ENCODE results near the gene CRY2. TPM values are rescaled to one million over a fixed set of nuclear protein-coding genes. Genes with fewer than 3 reads are reported as not detected.

Gene CRY2
- total and polyA plus RNA-seq, 2 experiments from 2014 or later = 9.5 to 15.4 TPM

DNA sequence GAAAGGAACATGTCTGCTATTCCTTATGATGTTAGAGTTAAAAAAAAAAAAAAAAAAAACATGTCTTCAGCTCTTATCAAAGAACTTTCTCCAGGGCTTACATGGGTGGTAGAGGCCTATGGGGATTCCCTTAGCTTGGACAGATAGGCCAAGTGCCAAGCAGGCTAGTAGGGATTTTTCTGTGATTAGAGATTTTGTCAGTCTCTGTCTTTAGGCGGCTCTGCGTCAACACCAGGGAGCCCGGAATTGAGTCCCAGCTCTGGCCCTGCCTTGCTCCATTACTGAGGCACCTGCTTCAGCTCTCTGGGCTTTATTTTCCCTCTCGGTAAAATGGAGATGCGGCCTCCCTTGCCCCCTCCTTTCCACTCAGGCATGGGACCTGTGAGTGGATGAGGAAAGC lies 13.1 kb downstream of the CRY2 start (continued):
- TF ChIP-seq, protein P1, sequence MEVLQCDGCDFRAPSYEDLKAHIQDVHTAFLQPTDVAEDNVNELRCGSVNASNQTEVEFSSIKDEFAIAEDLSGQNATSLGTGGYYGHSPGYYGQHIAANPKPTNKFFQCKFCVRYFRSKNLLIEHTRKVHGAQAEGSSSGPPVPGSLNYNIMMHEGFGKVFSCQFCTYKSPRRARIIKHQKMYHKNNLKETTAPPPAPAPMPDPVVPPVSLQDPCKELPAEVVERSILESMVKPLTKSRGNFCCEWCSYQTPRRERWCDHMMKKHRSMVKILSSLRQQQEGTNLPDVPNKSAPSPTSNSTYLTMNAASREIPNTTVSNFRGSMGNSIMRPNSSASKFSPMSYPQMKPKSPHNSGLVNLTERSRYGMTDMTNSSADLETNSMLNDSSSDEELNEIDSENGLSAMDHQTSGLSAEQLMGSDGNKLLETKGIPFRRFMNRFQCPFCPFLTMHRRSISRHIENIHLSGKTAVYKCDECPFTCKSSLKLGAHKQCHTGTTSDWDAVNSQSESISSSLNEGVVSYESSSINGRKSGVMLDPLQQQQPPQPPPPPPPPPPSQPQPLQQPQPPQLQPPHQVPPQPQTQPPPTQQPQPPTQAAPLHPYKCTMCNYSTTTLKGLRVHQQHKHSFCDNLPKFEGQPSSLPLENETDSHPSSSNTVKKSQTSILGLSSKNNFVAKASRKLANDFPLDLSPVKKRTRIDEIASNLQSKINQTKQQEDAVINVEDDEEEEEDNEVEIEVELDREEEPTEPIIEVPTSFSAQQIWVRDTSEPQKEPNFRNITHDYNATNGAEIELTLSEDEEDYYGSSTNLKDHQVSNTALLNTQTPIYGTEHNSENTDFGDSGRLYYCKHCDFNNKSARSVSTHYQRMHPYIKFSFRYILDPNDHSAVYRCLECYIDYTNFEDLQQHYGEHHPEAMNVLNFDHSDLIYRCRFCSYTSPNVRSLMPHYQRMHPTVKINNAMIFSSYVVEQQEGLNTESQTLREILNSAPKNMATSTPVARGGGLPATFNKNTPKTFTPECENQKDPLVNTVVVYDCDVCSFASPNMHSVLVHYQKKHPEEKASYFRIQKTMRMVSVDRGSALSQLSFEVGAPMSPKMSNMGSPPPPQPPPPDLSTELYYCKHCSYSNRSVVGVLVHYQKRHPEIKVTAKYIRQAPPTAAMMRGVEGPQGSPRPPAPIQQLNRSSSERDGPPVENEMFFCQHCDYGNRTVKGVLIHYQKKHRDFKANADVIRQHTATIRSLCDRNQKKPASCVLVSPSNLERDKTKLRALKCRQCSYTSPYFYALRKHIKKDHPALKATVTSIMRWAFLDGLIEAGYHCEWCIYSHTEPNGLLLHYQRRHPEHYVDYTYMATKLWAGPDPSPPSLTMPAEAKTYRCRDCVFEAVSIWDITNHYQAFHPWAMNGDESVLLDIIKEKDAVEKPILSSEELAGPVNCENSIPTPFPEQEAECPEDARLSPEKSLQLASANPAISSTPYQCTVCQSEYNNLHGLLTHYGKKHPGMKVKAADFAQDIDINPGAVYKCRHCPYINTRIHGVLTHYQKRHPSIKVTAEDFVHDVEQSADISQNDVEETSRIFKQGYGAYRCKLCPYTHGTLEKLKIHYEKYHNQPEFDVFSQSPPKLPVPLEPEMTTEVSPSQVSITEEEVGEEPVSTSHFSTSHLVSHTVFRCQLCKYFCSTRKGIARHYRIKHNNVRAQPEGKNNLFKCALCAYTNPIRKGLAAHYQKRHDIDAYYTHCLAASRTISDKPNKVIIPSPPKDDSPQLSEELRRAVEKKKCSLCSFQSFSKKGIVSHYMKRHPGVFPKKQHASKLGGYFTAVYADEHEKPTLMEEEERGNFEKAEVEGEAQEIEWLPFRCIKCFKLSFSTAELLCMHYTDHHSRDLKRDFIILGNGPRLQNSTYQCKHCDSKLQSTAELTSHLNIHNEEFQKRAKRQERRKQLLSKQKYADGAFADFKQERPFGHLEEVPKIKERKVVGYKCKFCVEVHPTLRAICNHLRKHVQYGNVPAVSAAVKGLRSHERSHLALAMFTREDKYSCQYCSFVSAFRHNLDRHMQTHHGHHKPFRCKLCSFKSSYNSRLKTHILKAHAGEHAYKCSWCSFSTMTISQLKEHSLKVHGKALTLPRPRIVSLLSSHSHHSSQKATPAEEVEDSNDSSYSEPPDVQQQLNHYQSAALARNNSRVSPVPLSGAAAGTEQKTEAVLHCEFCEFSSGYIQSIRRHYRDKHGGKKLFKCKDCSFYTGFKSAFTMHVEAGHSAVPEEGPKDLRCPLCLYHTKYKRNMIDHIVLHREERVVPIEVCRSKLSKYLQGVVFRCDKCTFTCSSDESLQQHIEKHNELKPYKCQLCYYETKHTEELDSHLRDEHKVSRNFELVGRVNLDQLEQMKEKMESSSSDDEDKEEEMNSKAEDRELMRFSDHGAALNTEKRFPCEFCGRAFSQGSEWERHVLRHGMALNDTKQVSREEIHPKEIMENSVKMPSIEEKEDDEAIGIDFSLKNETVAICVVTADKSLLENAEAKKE (CRISPR knock-in tag; IDR thresholded peaks at IDR 0.05) = no peak
- no peak for TF ChIP-seq CREB1 (CRISPR knock-in tag; IDR thresholded peaks at IDR 0.05; ENCODE audit: low read depth)
- TF ChIP-seq, protein P2, sequence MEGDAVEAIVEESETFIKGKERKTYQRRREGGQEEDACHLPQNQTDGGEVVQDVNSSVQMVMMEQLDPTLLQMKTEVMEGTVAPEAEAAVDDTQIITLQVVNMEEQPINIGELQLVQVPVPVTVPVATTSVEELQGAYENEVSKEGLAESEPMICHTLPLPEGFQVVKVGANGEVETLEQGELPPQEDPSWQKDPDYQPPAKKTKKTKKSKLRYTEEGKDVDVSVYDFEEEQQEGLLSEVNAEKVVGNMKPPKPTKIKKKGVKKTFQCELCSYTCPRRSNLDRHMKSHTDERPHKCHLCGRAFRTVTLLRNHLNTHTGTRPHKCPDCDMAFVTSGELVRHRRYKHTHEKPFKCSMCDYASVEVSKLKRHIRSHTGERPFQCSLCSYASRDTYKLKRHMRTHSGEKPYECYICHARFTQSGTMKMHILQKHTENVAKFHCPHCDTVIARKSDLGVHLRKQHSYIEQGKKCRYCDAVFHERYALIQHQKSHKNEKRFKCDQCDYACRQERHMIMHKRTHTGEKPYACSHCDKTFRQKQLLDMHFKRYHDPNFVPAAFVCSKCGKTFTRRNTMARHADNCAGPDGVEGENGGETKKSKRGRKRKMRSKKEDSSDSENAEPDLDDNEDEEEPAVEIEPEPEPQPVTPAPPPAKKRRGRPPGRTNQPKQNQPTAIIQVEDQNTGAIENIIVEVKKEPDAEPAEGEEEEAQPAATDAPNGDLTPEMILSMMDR (conservative IDR thresholded peaks at IDR 0.05; ENCODE audit: low read depth in 2 of 2) = no peak

DNA sequence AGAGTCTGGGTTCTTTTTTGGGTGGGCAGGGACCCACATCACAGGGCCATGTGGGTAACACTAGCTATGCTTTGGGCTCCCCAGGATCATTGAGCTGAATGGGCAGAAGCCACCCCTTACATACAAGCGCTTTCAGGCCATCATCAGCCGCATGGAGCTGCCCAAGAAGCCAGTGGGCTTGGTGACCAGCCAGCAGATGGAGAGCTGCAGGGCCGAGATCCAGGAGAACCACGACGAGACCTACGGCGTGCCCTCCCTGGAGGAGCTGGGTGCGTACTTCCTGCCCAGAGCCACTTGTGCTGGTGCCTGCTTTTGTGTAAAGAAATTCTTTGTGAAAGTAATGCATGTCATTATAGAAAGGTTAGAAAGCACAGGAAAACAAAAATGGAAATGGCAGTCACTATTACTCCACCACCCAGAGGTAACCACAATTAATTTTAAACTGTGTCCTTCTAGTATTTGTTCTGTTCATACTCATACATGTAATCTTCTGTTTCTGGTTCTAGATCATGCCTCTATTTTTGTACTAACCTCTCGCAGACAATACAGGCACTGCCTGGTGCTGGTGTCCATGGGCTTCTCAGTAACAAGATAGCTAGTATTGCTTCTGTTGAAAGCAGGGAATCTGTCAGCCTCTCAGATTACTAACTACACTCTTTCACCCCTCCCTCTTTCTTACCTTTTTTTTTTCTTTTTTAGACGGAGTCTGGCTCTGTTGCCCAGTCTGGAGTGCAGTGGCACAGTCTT lies 13.7 kb downstream of the CRY2 start:
- Mint-ChIP-seq H3K9me3 (no peaks in the 10 kb centered on the region), H3K36me3 (ENCODE audit: low read depth) (peaks cover 21% of the 10 kb centered on the region; the same call in 1 of the 3 replicates), H3K27me3 (ENCODE audit: insufficient read depth, low read depth, poor library complexity) (peaks cover 4% of the 10 kb centered on the region), H3K4me3 (no peak overlapping the region), H3K27ac (no peak overlapping the region), H3K4me1 (peaks cover 20% of the 10 kb centered on the region)
- no peaks in the 10 kb centered on the region for H3K79me2 ChIP-seq (replicated peaks; ENCODE audit: insufficient read depth)
- H4K20me1 ChIP-seq (replicated peaks; ENCODE audit: insufficient read depth) = peaks cover 8% of the 10 kb centered on the region
- H2AFZ ChIP-seq = no peak overlapping the region
- H3K27me3 ChIP-seq (ENCODE audit: insufficient read depth) = no peaks in the 10 kb centered on the region
- H3K9me2 ChIP-seq (ENCODE audit: insufficient read depth) = no peaks in the 10 kb centered on the region
- DNase-seq (ENCODE audit: low spot score) (no peak), ATAC-seq (no peak)
- H3K4me3 ChIP-seq = no peak overlapping the region
- no peak overlapping the region for H3K27ac ChIP-seq (ENCODE audit: low read depth)
- no peaks in the 10 kb centered on the region for H3F3A ChIP-seq (replicated peaks; ENCODE audit: low read depth)
- H3K36me3 ChIP-seq (ENCODE audit: insufficient read depth) = no peaks in the 10 kb centered on the region
- H3K4me1 ChIP-seq (ENCODE audit: insufficient read depth) = peaks cover 15% of the 10 kb centered on the region
- H3K4me2 ChIP-seq = no peak overlapping the region
- TF ChIP-seq, protein P3, sequence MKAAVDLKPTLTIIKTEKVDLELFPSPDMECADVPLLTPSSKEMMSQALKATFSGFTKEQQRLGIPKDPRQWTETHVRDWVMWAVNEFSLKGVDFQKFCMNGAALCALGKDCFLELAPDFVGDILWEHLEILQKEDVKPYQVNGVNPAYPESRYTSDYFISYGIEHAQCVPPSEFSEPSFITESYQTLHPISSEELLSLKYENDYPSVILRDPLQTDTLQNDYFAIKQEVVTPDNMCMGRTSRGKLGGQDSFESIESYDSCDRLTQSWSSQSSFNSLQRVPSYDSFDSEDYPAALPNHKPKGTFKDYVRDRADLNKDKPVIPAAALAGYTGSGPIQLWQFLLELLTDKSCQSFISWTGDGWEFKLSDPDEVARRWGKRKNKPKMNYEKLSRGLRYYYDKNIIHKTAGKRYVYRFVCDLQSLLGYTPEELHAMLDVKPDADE (IDR thresholded peaks at IDR 0.05) = no peak
- TF ChIP-seq CREB1 (CRISPR knock-in tag; IDR thresholded peaks at IDR 0.05; ENCODE audit: low read depth) (no peak), ZNF114 (CRISPR knock-in tag; IDR thresholded peaks at IDR 0.05) (no peak), EZH2 (IDR thresholded peaks at IDR 0.05; ENCODE audit: low read depth, unreplicated experiment) (no peak), JUNB (IDR thresholded peaks at IDR 0.05; ENCODE audit: unreplicated experiment) (no peak), EZH2phosphoT487 (IDR thresholded peaks at IDR 0.05; ENCODE audit: unreplicated experiment) (no peak), POLR2AphosphoS5 (IDR thresholded peaks at IDR 0.05; ENCODE audit: low read depth) (no peak), NANOG (IDR thresholded peaks at IDR 0.05; ENCODE audit: borderline replicate concordance) (no peak), ZNF331 (CRISPR knock-in tag; IDR thresholded peaks at IDR 0.05; ENCODE audit: low read depth) (no peak)
- TF ChIP-seq, protein P2 (conservative IDR thresholded peaks at IDR 0.05; ENCODE audit: low read depth in 2 of 2) = no peak

Measured in GM23338 (cell line).